Nephron (organoid): Measurements from ENCODE around the gene AKR1B1.

Experiments
- H3K27ac Mint-ChIP-seq, 3 experiments: 2 replicates each; pipeline ENCODE4 v1.8.0; 2020; ENCODE audit warnings: mixed read lengths in 3 of 3, mild to moderate bottlenecking in 2 of 3, moderate library complexity in 1 of 3
- H3K27me3 Mint-ChIP-seq: 2 replicates; pipeline ENCODE4 v1.8.0; 2021; ENCODE audit warnings: low read depth, mild to moderate bottlenecking, moderate library complexity, mixed read lengths
- H3K36me3 Mint-ChIP-seq: 2 replicates; pipeline ENCODE4 v1.8.0; 2020; ENCODE audit warnings: low read depth, mixed read lengths
- H3K4me1 Mint-ChIP-seq: 2 replicates; pipeline ENCODE4 v1.8.0; 2020; ENCODE audit warnings: mixed read lengths
- H3K4me3 Mint-ChIP-seq, 3 experiments: 2 replicates each; pipeline ENCODE4 v1.8.0; 2020; ENCODE audit warnings: mild to moderate bottlenecking in 3 of 3, mixed read lengths in 3 of 3, moderate library complexity in 2 of 3
- H3K9me3 Mint-ChIP-seq: 2 replicates; pipeline ENCODE4 v1.8.0; 2020; ENCODE audit warnings: mixed read lengths
- TF ChIP-seq, protein P1 (sequence below), 3 experiments: fragments of 200-600 bp; sonication (generic); IDR thresholded peaks; one replicate each; pipeline ENCODE4 v1.5.0; 2021; ENCODE audit warnings: antibody characterized with exemption in 3 of 3; ENCODE audit not compliant: unreplicated experiment in 3 of 3

AKR1B1 gene

DNA sequence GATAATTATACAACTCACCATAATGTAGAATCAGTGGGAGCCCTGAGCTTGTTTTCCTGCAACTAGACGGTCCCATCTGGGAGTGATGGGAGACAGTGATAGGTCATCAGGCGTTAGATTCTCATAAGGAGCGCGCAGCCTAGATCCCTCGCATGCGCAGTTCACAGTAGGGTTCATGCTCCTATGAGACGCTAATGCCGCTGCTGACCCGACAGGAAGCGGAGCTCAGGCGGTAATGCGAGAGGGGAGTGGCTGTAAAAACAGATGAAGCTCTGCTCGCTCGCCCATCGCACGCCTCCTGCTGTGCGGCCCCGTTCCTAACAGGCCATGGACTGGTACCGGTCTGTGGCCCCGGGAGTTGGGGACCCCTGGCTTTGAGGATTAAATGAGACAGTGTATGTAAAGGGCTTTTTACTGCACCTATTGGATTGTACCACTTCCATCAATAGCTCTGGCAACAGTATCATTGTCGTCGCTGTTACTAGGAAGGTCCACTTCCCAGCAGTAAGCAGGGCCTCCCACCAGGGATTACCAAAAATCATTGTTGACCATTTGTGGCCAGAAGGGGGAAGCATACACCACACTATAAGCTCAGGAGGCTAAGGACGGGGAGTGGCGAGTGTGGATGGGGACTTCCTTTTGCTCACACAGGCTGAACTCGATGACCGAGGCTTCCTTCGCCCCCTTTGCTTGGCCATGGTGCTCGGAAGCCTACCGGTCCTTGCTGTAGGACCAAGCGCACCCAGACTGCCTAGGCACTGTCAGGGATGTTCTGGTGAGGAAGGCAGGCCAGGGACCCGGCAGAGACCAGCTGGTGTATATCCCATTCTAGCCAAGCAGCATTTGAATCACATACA is 26.4 kb downstream of the AKR1B1 start:
- H3K4me1 Mint-ChIP-seq: peaks cover 14% of the 10 kb centered on the region
- H3K4me3 Mint-ChIP-seq: peak overlapping the region; percentile 85 to 90 (median 89)
- peaks cover 1% of the 10 kb centered on the region for H3K9me3 Mint-ChIP-seq
- peak overlapping the region; percentile 83 to 95 (median 92) for H3K27ac Mint-ChIP-seq
- peaks cover 4% of the 10 kb centered on the region for H3K27me3 Mint-ChIP-seq
- no peaks in the 10 kb centered on the region for H3K36me3 Mint-ChIP-seq
- TF ChIP-seq, protein P1, sequence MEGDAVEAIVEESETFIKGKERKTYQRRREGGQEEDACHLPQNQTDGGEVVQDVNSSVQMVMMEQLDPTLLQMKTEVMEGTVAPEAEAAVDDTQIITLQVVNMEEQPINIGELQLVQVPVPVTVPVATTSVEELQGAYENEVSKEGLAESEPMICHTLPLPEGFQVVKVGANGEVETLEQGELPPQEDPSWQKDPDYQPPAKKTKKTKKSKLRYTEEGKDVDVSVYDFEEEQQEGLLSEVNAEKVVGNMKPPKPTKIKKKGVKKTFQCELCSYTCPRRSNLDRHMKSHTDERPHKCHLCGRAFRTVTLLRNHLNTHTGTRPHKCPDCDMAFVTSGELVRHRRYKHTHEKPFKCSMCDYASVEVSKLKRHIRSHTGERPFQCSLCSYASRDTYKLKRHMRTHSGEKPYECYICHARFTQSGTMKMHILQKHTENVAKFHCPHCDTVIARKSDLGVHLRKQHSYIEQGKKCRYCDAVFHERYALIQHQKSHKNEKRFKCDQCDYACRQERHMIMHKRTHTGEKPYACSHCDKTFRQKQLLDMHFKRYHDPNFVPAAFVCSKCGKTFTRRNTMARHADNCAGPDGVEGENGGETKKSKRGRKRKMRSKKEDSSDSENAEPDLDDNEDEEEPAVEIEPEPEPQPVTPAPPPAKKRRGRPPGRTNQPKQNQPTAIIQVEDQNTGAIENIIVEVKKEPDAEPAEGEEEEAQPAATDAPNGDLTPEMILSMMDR (IDR thresholded peaks at IDR 0.05; ENCODE audit: unreplicated experiment in 3 of 3): peak; percentile 79 to 83 (median 82)

GRCh38 chr7:134431815-134432214 is 27.1 kb downstream of the AKR1B1 start:
- TF ChIP-seq, protein P1 (IDR thresholded peaks at IDR 0.05; ENCODE audit: unreplicated experiment in 3 of 3): no peak
- Mint-ChIP-seq H3K36me3 (no peaks in the 10 kb centered on the region), H3K4me3 (peak overlapping the region; percentile 13 to 90 (median 56)), H3K27me3 (peaks cover 4% of the 10 kb centered on the region), H3K27ac (no peak overlapping the region), H3K9me3 (no peaks in the 10 kb centered on the region), H3K4me1 (peaks cover 14% of the 10 kb centered on the region)

- no peaks in the 10 kb centered on the region for H3K9me3 Mint-ChIP-seq
- TF ChIP-seq, protein P1 (IDR thresholded peaks at IDR 0.05; ENCODE audit: unreplicated experiment in 3 of 3): no peak
- peaks cover 14% of the 10 kb centered on the region for H3K4me1 Mint-ChIP-seq
- H3K27ac Mint-ChIP-seq: no peak overlapping the region
- no peaks in the 10 kb centered on the region for H3K36me3 Mint-ChIP-seq
- H3K4me3 Mint-ChIP-seq: no peak overlapping the region
- H3K27me3 Mint-ChIP-seq: peaks cover 4% of the 10 kb centered on the region
Measured at GRCh38 chr7:134429481-134429880, 29.4 kb downstream of the AKR1B1 start.

- H3K4me3 Mint-ChIP-seq: no peak overlapping the region
- H3K27ac Mint-ChIP-seq: no peak overlapping the region
- TF ChIP-seq, protein P1 (IDR thresholded peaks at IDR 0.05; ENCODE audit: unreplicated experiment in 3 of 3): no peak
- peaks cover 4% of the 10 kb centered on the region for H3K27me3 Mint-ChIP-seq
- no peaks in the 10 kb centered on the region for H3K9me3 Mint-ChIP-seq
- no peaks in the 10 kb centered on the region for H3K36me3 Mint-ChIP-seq
- peaks cover 14% of the 10 kb centered on the region for H3K4me1 Mint-ChIP-seq
Measured at GRCh38 chr7:134428942-134429341, 30.0 kb downstream of the AKR1B1 start.

GRCh38 chr7:134427896-134428295 is 31.0 kb downstream of the AKR1B1 start:
- H3K4me3 Mint-ChIP-seq: no peak overlapping the region
- H3K36me3 Mint-ChIP-seq: no peaks in the 10 kb centered on the region
- no peaks in the 10 kb centered on the region for H3K9me3 Mint-ChIP-seq

More at GRCh38 chr7:134427896-134428295, 31.0 kb downstream of the AKR1B1 start:
- TF ChIP-seq, protein P1 (IDR thresholded peaks at IDR 0.05; ENCODE audit: unreplicated experiment in 3 of 3): no peak
- H3K4me1 Mint-ChIP-seq: peaks cover 12% of the 10 kb centered on the region
- no peak overlapping the region for H3K27ac Mint-ChIP-seq
- H3K27me3 Mint-ChIP-seq: peaks cover 4% of the 10 kb centered on the region
